Kidney epithelial cell (primary cell): ENCODE measurements around the gene CRYAA. TPM values are rescaled to one million over a fixed set of nuclear protein-coding genes. Genes with fewer than 3 reads are reported as not detected.

Experiments
- DNase-seq: peaks from one replicate; pipeline ENCODE4 v3.0.0-alpha.2; 2010; ENCODE audit warnings: low read depth
- H3K27me3 ChIP-seq: 2 replicates; pipeline ENCODE4 v1.6.0; 2011; ENCODE audit warnings: low read length; ENCODE audit not compliant: control insufficient read depth, insufficient read depth
- H3K36me3 ChIP-seq: 2 replicates; pipeline ENCODE4 v1.5.1; 2011; ENCODE audit warnings: low read length; ENCODE audit not compliant: control insufficient read depth, insufficient read depth
- H3K4me3 ChIP-seq: 2 replicates; pipeline ENCODE4 v1.5.1; 2011; ENCODE audit warnings: low read depth, mild to moderate bottlenecking, control low read depth, low read length
- total RNA-seq: library from RNA; depleted of rRNA; stranded (reverse); fragments of >200 nt; gene quantifications from 2 replicates; pipeline ENCODE4 v1.2.3, GENCODE V29; 2015
- TF ChIP-seq, protein P1 (sequence below): IDR thresholded peaks from 2 replicates; pipeline ENCODE4 v1.5.1; 2011; ENCODE audit warnings: mild to moderate bottlenecking, moderate library complexity, low read length, control low read depth, inconsistent platforms; ENCODE audit not compliant: insufficient read depth, poor library complexity, severe bottlenecking

CRYAA gene
- total RNA-seq, 1 donor from 2014 or later: not detected

DNA sequence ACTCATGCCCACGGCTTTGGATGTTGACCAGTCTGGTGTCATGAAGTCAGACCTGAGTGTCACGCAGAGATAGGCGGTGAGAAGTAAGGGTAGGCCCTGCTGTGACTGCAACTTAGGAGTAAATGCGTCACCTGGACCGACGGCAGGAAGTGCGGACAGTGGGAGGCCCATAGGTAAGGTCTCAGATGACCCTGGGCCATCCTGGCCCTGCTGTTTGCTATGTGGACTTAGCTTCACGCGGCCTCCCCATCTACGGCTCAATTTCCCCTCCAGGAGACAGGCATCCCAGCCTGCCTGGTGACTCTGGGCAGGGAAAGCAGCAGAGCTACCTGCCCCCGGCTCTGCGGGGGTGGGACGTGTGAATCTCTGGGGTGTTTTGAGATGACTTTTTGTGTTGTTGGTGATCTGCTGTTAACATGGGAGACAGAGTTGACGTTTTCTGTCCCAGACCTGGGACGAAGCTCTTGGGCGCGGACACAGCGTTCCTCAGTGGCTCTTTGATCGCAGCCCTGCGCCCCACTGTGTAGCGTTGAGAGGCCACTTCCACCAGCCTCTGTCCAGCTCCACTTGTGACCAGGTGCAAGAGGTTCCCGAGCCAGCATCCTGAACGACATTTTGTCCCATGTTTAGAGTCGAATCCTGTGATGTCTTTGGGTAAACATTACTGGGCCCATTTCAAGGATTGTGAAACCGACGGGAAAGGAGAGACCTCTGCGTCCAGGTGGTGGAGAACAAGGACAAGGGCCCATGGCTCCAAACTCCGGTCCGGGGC, 39.9 kb downstream of the CRYAA start:
- TF ChIP-seq, protein P1, sequence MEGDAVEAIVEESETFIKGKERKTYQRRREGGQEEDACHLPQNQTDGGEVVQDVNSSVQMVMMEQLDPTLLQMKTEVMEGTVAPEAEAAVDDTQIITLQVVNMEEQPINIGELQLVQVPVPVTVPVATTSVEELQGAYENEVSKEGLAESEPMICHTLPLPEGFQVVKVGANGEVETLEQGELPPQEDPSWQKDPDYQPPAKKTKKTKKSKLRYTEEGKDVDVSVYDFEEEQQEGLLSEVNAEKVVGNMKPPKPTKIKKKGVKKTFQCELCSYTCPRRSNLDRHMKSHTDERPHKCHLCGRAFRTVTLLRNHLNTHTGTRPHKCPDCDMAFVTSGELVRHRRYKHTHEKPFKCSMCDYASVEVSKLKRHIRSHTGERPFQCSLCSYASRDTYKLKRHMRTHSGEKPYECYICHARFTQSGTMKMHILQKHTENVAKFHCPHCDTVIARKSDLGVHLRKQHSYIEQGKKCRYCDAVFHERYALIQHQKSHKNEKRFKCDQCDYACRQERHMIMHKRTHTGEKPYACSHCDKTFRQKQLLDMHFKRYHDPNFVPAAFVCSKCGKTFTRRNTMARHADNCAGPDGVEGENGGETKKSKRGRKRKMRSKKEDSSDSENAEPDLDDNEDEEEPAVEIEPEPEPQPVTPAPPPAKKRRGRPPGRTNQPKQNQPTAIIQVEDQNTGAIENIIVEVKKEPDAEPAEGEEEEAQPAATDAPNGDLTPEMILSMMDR: no peak
- H3K27me3 ChIP-seq: peaks cover 2% of the 10 kb centered on the region
- H3K36me3 ChIP-seq: no peaks in the 10 kb centered on the region
- no peak for DNase-seq
- no peak overlapping the region for H3K4me3 ChIP-seq

DNA sequence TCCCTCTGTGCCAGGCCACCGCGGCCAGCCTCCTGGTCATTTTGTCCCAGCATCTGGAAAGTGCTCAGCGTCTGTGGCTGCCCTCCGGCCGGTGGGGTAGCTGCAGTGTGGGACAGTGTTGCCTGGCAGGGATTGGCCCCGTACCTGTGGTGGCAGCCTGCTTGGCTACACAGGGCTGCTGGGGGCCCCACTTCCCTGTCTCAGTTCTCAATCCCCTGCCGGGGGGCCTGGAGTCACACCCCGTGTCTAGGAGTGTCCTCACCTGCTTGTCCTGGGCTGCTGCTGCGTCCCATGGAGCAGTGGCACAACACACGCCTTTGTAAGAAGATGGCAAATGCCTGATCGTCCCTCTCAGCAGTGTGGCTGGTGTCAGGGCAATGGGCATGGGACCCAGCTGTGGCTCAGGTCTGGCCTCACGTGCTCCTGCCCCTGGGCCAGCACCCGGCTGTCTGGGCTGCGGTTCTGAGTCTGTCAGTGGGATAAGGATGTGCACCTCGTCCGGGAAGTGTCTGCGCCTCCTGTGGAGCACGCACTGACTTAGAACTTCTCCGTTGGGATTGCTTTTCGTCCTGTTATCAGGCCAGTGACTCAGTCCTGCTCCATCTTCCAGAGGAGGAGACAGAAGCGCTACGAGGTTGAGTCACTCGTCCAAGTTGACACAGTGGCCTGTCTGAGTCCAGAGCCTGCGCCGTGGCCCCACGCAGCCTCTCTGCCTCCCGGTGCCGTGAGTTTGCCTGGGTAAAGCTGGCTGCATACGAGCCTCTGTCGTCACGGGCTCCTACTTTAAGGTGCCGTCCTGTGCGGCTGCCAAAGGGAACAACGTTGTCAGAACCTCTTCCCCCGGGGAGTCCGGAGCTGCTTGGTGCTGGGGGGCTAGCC, 41.0 kb downstream of the CRYAA start:
- TF ChIP-seq, protein P1: no peak
- H3K36me3 ChIP-seq: no peaks in the 10 kb centered on the region
- peaks cover 2% of the 10 kb centered on the region for H3K27me3 ChIP-seq
- no peak overlapping the region for H3K4me3 ChIP-seq
- no peak for DNase-seq

DNA sequence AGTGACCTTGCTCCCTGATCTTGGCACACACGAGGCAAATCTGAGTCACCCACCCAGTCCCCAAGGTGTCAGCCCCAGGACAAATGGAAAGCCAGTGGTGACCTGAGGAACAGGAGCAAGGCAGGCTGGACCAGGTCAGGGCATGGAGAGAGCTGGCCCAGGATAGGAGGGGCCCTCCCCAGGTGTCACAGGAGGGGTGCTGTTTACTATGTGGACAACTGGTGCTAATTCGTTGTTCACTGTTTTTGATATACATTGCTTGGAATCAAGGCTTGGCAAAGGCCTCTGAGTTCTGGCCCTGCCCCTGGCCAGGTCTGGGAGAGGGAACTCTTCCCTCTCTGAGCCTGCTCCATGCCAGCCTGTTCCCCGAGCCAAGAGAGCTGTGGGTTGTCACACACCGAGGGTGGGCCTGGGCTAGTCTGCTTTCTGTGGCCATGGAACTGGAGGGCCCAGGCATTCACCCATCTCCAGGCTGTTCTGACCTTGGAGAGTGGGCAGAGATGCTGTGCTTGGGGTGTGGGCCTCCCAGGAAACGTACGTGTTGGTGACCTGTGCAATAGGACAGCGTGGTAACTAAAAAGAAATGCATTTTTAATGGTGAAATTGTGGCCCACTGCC, 41.8 kb downstream of the CRYAA start:
- no peak overlapping the region for H3K4me3 ChIP-seq
- peaks cover 2% of the 10 kb centered on the region for H3K27me3 ChIP-seq
- no peak for DNase-seq
- TF ChIP-seq, protein P1: no peak
- H3K36me3 ChIP-seq: no peaks in the 10 kb centered on the region

DNA sequence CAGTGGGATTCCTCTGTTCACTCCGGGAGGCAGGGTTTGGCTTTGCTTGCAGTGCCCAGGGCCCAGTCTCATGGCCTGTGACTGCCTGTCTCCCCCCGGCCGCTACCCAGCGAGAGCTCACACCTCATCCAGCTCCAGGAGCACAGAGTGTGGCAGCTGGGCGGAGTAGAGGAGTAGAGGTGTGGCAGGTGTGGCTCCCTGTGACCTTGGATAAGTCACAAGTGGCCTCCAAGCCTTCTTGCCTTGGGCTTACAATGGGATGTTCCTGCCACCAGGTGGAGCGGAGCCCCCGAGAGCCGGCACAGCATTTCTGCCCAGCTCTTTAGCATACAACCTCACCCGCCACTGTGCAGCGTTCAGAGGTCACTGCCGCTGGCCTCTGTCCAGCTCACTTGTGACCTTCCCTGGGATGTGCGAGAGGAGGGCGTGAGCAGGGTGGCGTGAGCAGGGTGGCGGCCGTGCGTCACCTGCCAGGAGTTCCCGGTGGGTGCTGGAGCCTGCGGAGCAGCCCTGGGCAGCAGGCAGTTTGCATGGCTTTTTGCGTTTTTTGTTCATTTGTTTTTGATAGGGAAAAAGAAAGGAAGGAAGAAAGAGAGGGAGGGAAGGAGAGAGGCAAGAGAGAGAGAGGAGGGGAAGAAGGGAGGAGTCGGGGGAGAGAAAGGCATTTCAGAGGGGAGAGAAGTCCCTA, 42.4 kb downstream of the CRYAA start:
- Histone ChIP-seq H3K27me3 (peaks cover 2% of the 10 kb centered on the region), H3K4me3 (no peak overlapping the region), H3K36me3 (no peaks in the 10 kb centered on the region)
- DNase-seq: no peak
- TF ChIP-seq, protein P1: peak; percentile 29

DNA sequence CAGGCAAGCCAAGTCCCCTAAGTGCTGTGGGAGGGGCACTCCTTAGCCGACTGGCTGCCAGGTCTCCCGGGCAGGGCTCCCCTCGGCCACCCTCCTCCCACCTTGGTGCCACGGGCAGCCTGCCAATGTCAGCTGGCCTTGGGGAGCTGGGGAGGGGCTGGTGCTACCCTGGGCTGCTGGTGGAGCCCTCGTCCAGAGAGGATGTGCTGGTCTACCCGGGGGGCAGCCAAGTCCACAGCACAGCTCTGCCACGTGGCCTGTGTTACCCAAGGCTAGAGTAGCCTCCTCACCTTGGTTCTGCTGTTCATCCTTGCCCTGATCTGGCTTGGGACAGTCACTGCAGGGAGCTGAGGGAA, 42.9 kb downstream of the CRYAA start:
- no peak for DNase-seq
- Histone ChIP-seq H3K4me3 (no peak overlapping the region), H3K27me3 (peaks cover 2% of the 10 kb centered on the region), H3K36me3 (no peaks in the 10 kb centered on the region)
- TF ChIP-seq, protein P1: no peak

Other genes with a start within 250 kb of the CRYAA start
- not detected in 2 replicates for gene ERVH48-1, start 243.4 kb upstream of the CRYAA start, total RNA-seq
- 14.0 and 18.3 TPM in 2 replicates for gene PKNOX1, start 194.4 kb upstream of the CRYAA start, total RNA-seq
- gene CBS, start 93.2 kb upstream of the CRYAA start, total RNA-seq: 111 and 125 TPM in 2 replicates
- 33.3 and 36.5 TPM in 2 replicates for gene U2AF1, start 61.4 kb upstream of the CRYAA start, total RNA-seq